Measurements from ENCODE around the gene MYO1B. TPM values are rescaled to one million over a fixed set of nuclear protein-coding genes. Genes with fewer than 3 reads are reported as not detected.

Gene MYO1B
- total RNA-seq, 1 donor from 2014 or later: 67.7 TPM

DNA sequence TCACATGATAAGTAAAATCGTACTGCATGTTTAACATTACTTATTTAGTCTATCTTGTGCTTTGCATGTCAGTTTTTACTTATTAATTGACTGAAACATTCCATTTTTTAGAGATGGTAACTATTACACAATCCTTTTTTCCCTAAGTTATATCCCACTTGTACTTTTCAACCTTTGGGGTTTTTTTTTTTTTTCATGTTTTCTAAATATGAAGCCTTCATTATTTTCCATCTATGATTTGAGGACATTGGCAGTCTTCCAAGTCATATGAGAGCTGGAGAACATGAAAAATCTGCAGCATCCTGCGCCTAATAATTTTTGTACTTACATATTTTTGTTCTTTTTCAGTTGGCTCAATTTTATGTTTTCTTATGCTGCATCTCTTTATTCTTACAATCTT lies 113.9 kb downstream of the MYO1B start:
- Mint-ChIP-seq H3K36me3 (peaks cover 32% of the 10 kb centered on the region), H3K4me1 (ENCODE audit: unreplicated experiment) (peaks cover 14% of the 10 kb centered on the region), H3K9me3 (peaks cover 6% of the 10 kb centered on the region), H3K27me3 (no peaks in the 10 kb centered on the region), H3K27ac (no peak overlapping the region), H3K4me3 (no peak overlapping the region)
- TF ChIP-seq CTCF (conservative IDR thresholded peaks at IDR 0.05): no peak
- no peak for DNase-seq (ENCODE audit: extremely low spot score, unreplicated experiment)

DNA sequence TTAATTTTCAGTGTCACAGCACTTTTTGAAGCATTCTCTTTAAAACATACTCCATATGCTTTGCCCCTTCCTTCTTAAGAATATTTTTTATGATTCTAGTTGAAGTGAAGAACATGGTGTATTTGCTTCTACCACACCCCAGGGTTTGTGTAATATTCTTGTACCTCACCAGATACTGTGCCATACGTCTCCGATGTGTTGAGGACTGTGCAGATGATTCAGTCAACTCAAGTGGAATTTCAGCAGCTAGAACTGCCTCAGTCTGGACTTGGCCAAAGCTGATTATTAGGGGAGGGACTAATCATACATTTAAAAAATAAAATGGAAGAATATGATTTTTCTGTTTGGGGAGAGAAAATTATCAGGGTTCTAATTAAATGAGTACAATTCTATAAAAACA lies 115.7 kb downstream of the MYO1B start:
- Mint-ChIP-seq H3K9me3 (no peaks in the 10 kb centered on the region), H3K27me3 (no peaks in the 10 kb centered on the region), H3K36me3 (peaks cover 38% of the 10 kb centered on the region), H3K27ac (no peak overlapping the region), H3K4me3 (no peak overlapping the region), H3K4me1 (ENCODE audit: unreplicated experiment) (peaks cover 14% of the 10 kb centered on the region)
- no peak for TF ChIP-seq CTCF (conservative IDR thresholded peaks at IDR 0.05)
- DNase-seq (ENCODE audit: extremely low spot score, unreplicated experiment): no peak

- H3K4me3 Mint-ChIP-seq: no peak overlapping the region
- TF ChIP-seq CTCF (conservative IDR thresholded peaks at IDR 0.05): no peak
- no peaks in the 10 kb centered on the region for H3K9me3 Mint-ChIP-seq
- no peak for DNase-seq (ENCODE audit: extremely low spot score, unreplicated experiment)
- H3K4me1 Mint-ChIP-seq (ENCODE audit: unreplicated experiment): peaks cover 9% of the 10 kb centered on the region
- no peaks in the 10 kb centered on the region for H3K27me3 Mint-ChIP-seq
- H3K36me3 Mint-ChIP-seq: peaks cover 32% of the 10 kb centered on the region
- no peak overlapping the region for H3K27ac Mint-ChIP-seq
Observed at GRCh38 chr2:191362841-191363240, 117.6 kb downstream of the MYO1B start.

- H3K4me1 Mint-ChIP-seq (ENCODE audit: unreplicated experiment): peaks cover 5% of the 10 kb centered on the region
- no peak for DNase-seq (ENCODE audit: extremely low spot score, unreplicated experiment)
- peaks cover 27% of the 10 kb centered on the region for H3K36me3 Mint-ChIP-seq
- no peak overlapping the region for H3K27ac Mint-ChIP-seq
- H3K4me3 Mint-ChIP-seq: no peak overlapping the region
- no peaks in the 10 kb centered on the region for H3K9me3 Mint-ChIP-seq
- TF ChIP-seq CTCF (conservative IDR thresholded peaks at IDR 0.05): no peak
- no peaks in the 10 kb centered on the region for H3K27me3 Mint-ChIP-seq
Observed at GRCh38 chr2:191363267-191363666, 118.1 kb downstream of the MYO1B start.

GRCh38 chr2:191365089-191365488 lies 119.9 kb downstream of the MYO1B start:
- Mint-ChIP-seq H3K9me3 (no peaks in the 10 kb centered on the region), H3K4me3 (no peak overlapping the region), H3K36me3 (peaks cover 24% of the 10 kb centered on the region), H3K27me3 (no peaks in the 10 kb centered on the region), H3K27ac (no peak overlapping the region), H3K4me1 (ENCODE audit: unreplicated experiment) (no peaks in the 10 kb centered on the region)
- DNase-seq (ENCODE audit: extremely low spot score, unreplicated experiment): no peak
- no peak for TF ChIP-seq CTCF (conservative IDR thresholded peaks at IDR 0.05)

- Mint-ChIP-seq H3K27ac (no peak overlapping the region), H3K27me3 (no peaks in the 10 kb centered on the region)
- no peak for TF ChIP-seq CTCF (conservative IDR thresholded peaks at IDR 0.05)
Observed at GRCh38 chr2:191366199-191366598, 121.0 kb downstream of the MYO1B start.

More at GRCh38 chr2:191366199-191366598, 121.0 kb downstream of the MYO1B start:
- peaks cover 28% of the 10 kb centered on the region for H3K36me3 Mint-ChIP-seq
- no peak overlapping the region for H3K4me3 Mint-ChIP-seq
- no peak for DNase-seq (ENCODE audit: extremely low spot score, unreplicated experiment)
- no peaks in the 10 kb centered on the region for H3K9me3 Mint-ChIP-seq
- H3K4me1 Mint-ChIP-seq (ENCODE audit: unreplicated experiment): no peaks in the 10 kb centered on the region
